Cardiac muscle cell (in vitro differentiated cells and primary cell): Measurements from ENCODE around the gene IKZF2. TPM values are rescaled to one million over a fixed set of nuclear protein-coding genes. Genes with fewer than 3 reads are reported as not detected.
A peak's percentile ranks its signal among the peaks of the same experiment; 100 is the strongest.

Source experiments
- DNase-seq, 2 donors: peaks; one replicate each; pipeline versions ENCODE4 v3.0.0 to v3.0.0-alpha.2; 2010 to 2017; ENCODE audit warnings: low read depth in 1 of 2, low spot score in 1 of 2
- H3K27ac ChIP-seq: fragments of 200-600 bp; sonication (generic); 2 replicates; pipeline ENCODE4 v1.5.1; 2016
- H3K27me3 ChIP-seq: fragments of 200-600 bp; sonication (generic); 2 replicates; pipeline ENCODE4 v1.6.0; 2016; ENCODE audit warnings: control low read depth
- H3K36me3 ChIP-seq: fragments of 200-600 bp; sonication (generic); 2 replicates; pipeline ENCODE4 v1.5.1; 2016; ENCODE audit warnings: control low read depth
- H3K4me1 ChIP-seq: fragments of 200-600 bp; sonication (generic); 2 replicates; pipeline ENCODE4 v1.8.1; 2017; ENCODE audit warnings: low read depth, mild to moderate bottlenecking, mixed run types
- H3K4me3 ChIP-seq: fragments of 200-600 bp; sonication (generic); 2 replicates; pipeline ENCODE4 v1.5.1; 2016; ENCODE audit warnings: mild to moderate bottlenecking
- H3K9me3 ChIP-seq: fragments of 200-600 bp; sonication (generic); 2 replicates; pipeline ENCODE4 v1.5.1; 2017; ENCODE audit warnings: low read depth, mild to moderate bottlenecking, control low read depth
- polyA plus RNA-seq: library from polyadenylated mRNA; unstranded; fragments of >200 nt; fragmentation: Nextera tagmentation; extraction: Ambion mirVana; gene quantifications from 2 replicates; pipeline ENCODE4 v1.2.1, GENCODE V29; 2016
- total RNA-seq: library from RNA; depleted of rRNA; stranded (reverse); fragments of >200 nt; gene quantifications from 2 replicates; pipeline ENCODE4 v1.2.3, GENCODE V29; 2016
- TF ChIP-seq, protein P1 (sequence below): IDR thresholded peaks from 2 replicates; pipeline ENCODE4 v1.5.1; 2012; ENCODE audit warnings: low read depth, mild to moderate bottlenecking, low read length

The IKZF2 gene
- total and polyA plus RNA-seq, 2 experiments from 2014 or later: 3.1 to 10.8 TPM

- Histone ChIP-seq H3K36me3 (no peaks in the 10 kb centered on the region), H3K4me1 (peaks cover 17% of the 10 kb centered on the region), H3K4me3 (peak overlapping the region; percentile 93), H3K9me3 (no peaks in the 10 kb centered on the region), H3K27ac (no peak overlapping the region), H3K27me3 (no peaks in the 10 kb centered on the region)
- DNase-seq: no peak
- TF ChIP-seq, protein P1, sequence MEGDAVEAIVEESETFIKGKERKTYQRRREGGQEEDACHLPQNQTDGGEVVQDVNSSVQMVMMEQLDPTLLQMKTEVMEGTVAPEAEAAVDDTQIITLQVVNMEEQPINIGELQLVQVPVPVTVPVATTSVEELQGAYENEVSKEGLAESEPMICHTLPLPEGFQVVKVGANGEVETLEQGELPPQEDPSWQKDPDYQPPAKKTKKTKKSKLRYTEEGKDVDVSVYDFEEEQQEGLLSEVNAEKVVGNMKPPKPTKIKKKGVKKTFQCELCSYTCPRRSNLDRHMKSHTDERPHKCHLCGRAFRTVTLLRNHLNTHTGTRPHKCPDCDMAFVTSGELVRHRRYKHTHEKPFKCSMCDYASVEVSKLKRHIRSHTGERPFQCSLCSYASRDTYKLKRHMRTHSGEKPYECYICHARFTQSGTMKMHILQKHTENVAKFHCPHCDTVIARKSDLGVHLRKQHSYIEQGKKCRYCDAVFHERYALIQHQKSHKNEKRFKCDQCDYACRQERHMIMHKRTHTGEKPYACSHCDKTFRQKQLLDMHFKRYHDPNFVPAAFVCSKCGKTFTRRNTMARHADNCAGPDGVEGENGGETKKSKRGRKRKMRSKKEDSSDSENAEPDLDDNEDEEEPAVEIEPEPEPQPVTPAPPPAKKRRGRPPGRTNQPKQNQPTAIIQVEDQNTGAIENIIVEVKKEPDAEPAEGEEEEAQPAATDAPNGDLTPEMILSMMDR: no peak
These were observed 1.5 kb upstream of the IKZF2 start for GRCh38 chr2:213152888-213153287.

GRCh38 chr2:213152065-213152794, 818 bp upstream of the IKZF2 start:
- no peaks in the 10 kb centered on the region for H3K9me3 ChIP-seq
- no peaks in the 10 kb centered on the region for H3K27me3 ChIP-seq
- peak overlapping the region; percentile 93 for H3K4me3 ChIP-seq
- TF ChIP-seq, protein P1: peak; percentile 46
- peak overlapping the region; percentile 90 for H3K27ac ChIP-seq
- H3K36me3 ChIP-seq: no peaks in the 10 kb centered on the region
- H3K4me1 ChIP-seq: peaks cover 17% of the 10 kb centered on the region
- peak; percentile 86 to 89 for DNase-seq

- H3K4me3 ChIP-seq: peak overlapping the region; percentile 93
- peak overlapping the region; percentile 74 for H3K27ac ChIP-seq
- no peaks in the 10 kb centered on the region for H3K27me3 ChIP-seq
- peak; percentile 17 to 30 for DNase-seq
- H3K36me3 ChIP-seq: no peaks in the 10 kb centered on the region
- H3K9me3 ChIP-seq: no peaks in the 10 kb centered on the region
- TF ChIP-seq, protein P1: no peak
- H3K4me1 ChIP-seq: peaks cover 17% of the 10 kb centered on the region
These were observed 906 bp downstream of the IKZF2 start for GRCh38 chr2:213150315-213151097.

- DNase-seq: no peak
- peak overlapping the region; percentile 93 for H3K4me3 ChIP-seq
- peak overlapping the region; percentile 74 for H3K27ac ChIP-seq
- TF ChIP-seq, protein P1: no peak
- no peaks in the 10 kb centered on the region for H3K36me3 ChIP-seq
- no peaks in the 10 kb centered on the region for H3K27me3 ChIP-seq
- H3K9me3 ChIP-seq: no peaks in the 10 kb centered on the region
- H3K4me1 ChIP-seq: peaks cover 17% of the 10 kb centered on the region
These were observed 1.5 kb downstream of the IKZF2 start for GRCh38 chr2:213149949-213150314.

- Histone ChIP-seq H3K4me3 (peak overlapping the region; percentile 93), H3K27me3 (no peaks in the 10 kb centered on the region), H3K9me3 (no peaks in the 10 kb centered on the region), H3K4me1 (peaks cover 17% of the 10 kb centered on the region), H3K27ac (peak overlapping the region; percentile 74), H3K36me3 (no peaks in the 10 kb centered on the region)
- DNase-seq: peak in 1 of 2 donors; percentile 27
- TF ChIP-seq, protein P1: no peak
These were observed 2.0 kb downstream of the IKZF2 start for GRCh38 chr2:213149294-213149875.
